ENCODE data around the gene EHBP1L1.

DNA sequence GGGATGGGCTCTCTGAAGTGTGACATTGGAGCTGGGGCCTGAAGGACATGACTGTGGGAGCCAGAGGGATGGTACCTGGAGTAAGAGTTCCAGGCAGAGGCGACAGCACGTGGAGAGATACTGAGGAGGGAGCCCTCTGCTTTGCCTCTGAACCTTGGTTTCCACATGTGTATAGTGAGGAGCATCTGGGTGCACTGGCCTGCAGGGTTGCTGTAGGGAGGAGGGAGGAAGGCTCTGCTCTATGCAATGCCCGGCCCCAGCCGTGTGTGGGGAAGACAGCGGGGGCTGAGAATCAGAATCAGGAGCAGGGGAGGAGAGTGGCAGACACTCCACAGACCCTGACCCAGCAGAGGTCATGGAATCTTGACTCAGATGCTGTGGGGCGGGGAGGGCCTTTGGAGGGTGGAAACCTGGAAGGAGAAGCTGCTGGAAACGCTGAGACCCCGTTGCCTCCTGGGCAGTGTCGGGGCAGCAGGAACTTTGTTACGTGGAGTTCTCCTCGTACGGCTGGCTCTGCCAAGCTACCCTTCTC lies 47.0 kb upstream of the EHBP1L1 start:
- TF ChIP-seq EZH2 (IDR thresholded peaks at IDR 0.05) (no peak), EZH2phosphoT487 (IDR thresholded peaks at IDR 0.05; ENCODE audit: borderline replicate concordance) (no peak), POLR2A (IDR thresholded peaks at IDR 0.05; ENCODE audit: borderline replicate concordance, extremely low read depth, insufficient read depth, insufficient read length) (no peak), POLR2AphosphoS5 (IDR thresholded peaks at IDR 0.05; ENCODE audit: low read depth, low read length) (no peak), SP1 (IDR thresholded peaks at IDR 0.05; ENCODE audit: low read depth) (no peak), SRF (IDR thresholded peaks at IDR 0.05; ENCODE audit: low read depth) (no peak), RAD21 (IDR thresholded peaks at IDR 0.05; ENCODE audit: low read depth) (no peak), TCF7L2 (IDR thresholded peaks at IDR 0.05; ENCODE audit: borderline replicate concordance, extremely low read depth, insufficient read depth, insufficient read length) (no peak), FOSL1 (IDR thresholded peaks at IDR 0.05; ENCODE audit: low read depth) (no peak)
- TF ChIP-seq, protein P1, sequence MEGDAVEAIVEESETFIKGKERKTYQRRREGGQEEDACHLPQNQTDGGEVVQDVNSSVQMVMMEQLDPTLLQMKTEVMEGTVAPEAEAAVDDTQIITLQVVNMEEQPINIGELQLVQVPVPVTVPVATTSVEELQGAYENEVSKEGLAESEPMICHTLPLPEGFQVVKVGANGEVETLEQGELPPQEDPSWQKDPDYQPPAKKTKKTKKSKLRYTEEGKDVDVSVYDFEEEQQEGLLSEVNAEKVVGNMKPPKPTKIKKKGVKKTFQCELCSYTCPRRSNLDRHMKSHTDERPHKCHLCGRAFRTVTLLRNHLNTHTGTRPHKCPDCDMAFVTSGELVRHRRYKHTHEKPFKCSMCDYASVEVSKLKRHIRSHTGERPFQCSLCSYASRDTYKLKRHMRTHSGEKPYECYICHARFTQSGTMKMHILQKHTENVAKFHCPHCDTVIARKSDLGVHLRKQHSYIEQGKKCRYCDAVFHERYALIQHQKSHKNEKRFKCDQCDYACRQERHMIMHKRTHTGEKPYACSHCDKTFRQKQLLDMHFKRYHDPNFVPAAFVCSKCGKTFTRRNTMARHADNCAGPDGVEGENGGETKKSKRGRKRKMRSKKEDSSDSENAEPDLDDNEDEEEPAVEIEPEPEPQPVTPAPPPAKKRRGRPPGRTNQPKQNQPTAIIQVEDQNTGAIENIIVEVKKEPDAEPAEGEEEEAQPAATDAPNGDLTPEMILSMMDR (IDR thresholded peaks at IDR 0.05 in 2 of 3, conservative IDR thresholded peaks at IDR 0.05 in 1 of 3; ENCODE audit: borderline replicate concordance in 1 of 3, insufficient read depth in 1 of 3, low read depth in 2 of 3, low read length in 2 of 3): no peak
- TF ChIP-seq, protein P2, sequence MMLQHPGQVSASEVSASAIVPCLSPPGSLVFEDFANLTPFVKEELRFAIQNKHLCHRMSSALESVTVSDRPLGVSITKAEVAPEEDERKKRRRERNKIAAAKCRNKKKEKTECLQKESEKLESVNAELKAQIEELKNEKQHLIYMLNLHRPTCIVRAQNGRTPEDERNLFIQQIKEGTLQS (IDR thresholded peaks at IDR 0.05): no peak
- TF ChIP-seq, protein P3, sequence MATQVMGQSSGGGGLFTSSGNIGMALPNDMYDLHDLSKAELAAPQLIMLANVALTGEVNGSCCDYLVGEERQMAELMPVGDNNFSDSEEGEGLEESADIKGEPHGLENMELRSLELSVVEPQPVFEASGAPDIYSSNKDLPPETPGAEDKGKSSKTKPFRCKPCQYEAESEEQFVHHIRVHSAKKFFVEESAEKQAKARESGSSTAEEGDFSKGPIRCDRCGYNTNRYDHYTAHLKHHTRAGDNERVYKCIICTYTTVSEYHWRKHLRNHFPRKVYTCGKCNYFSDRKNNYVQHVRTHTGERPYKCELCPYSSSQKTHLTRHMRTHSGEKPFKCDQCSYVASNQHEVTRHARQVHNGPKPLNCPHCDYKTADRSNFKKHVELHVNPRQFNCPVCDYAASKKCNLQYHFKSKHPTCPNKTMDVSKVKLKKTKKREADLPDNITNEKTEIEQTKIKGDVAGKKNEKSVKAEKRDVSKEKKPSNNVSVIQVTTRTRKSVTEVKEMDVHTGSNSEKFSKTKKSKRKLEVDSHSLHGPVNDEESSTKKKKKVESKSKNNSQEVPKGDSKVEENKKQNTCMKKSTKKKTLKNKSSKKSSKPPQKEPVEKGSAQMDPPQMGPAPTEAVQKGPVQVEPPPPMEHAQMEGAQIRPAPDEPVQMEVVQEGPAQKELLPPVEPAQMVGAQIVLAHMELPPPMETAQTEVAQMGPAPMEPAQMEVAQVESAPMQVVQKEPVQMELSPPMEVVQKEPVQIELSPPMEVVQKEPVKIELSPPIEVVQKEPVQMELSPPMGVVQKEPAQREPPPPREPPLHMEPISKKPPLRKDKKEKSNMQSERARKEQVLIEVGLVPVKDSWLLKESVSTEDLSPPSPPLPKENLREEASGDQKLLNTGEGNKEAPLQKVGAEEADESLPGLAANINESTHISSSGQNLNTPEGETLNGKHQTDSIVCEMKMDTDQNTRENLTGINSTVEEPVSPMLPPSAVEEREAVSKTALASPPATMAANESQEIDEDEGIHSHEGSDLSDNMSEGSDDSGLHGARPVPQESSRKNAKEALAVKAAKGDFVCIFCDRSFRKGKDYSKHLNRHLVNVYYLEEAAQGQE (IDR thresholded peaks at IDR 0.05; ENCODE audit: low read depth): no peak
